ENCODE data around the gene HECTD1. TPM values are rescaled to one million over a fixed set of nuclear protein-coding genes. Genes with fewer than 3 reads are reported as not detected.

HECTD1 gene
- total RNA-seq, 2 experiments from 2014 or later: 97.2 to 110 TPM

- ChIA-PET CTCF (interaction anchor here (2.9 kb wide), 1 partner anchor 26 kb away, joined by 12 read pairs; the partner anchor contains the start of gene HECTD1), POLR2A (interaction anchor here (0.6 kb wide), 1 partner anchor 22 kb away, joined by 5 read pairs; no protein-coding TSS in a partner anchor)
- no peak for DNase-seq
- Mint-ChIP-seq H3K27ac (peak overlapping the region; percentile 19), H3K4me1 (no peaks in the 10 kb centered on the region), H3K36me3 (ENCODE audit: low read depth) (peaks cover 17% of the 10 kb centered on the region), H3K4me3 (no peak overlapping the region), H3K9me3 (no peaks in the 10 kb centered on the region), H3K27me3 (no peaks in the 10 kb centered on the region)
Observed at GRCh38 chr14:31181271-31181670, 26.3 kb downstream of the HECTD1 start.

- POLR2A ChIA-PET: no interaction called here
- H3K27ac Mint-ChIP-seq: no peak overlapping the region
- H3K27me3 Mint-ChIP-seq: no peaks in the 10 kb centered on the region
- H3K4me1 Mint-ChIP-seq: no peaks in the 10 kb centered on the region
- peaks cover 14% of the 10 kb centered on the region for H3K36me3 Mint-ChIP-seq (ENCODE audit: low read depth)
- no peak for DNase-seq
- H3K4me3 Mint-ChIP-seq: no peak overlapping the region
- CTCF ChIA-PET: interaction anchor here (2.9 kb wide), 1 partner anchor 27 kb away, joined by 12 read pairs; the partner anchor contains the start of gene HECTD1
- H3K9me3 Mint-ChIP-seq: no peaks in the 10 kb centered on the region
Observed at GRCh38 chr14:31180299-31181051, 27.1 kb downstream of the HECTD1 start.

- CTCF ChIA-PET: no interaction called here
- no peak overlapping the region for H3K4me3 Mint-ChIP-seq
- H3K27me3 Mint-ChIP-seq: no peaks in the 10 kb centered on the region
- POLR2A ChIA-PET: no interaction called here
- DNase-seq: no peak
- peaks cover 40% of the 10 kb centered on the region for H3K36me3 Mint-ChIP-seq (ENCODE audit: low read depth)
- no peak overlapping the region for H3K27ac Mint-ChIP-seq
- H3K9me3 Mint-ChIP-seq: no peaks in the 10 kb centered on the region
- H3K4me1 Mint-ChIP-seq: no peaks in the 10 kb centered on the region
Observed at GRCh38 chr14:31174433-31174832, 33.2 kb downstream of the HECTD1 start.

- ChIA-PET POLR2A (no interaction called here), CTCF (interaction anchor here (0.6 to 1.1 kb wide), 3 partner anchors 11 to 200 kb away, joined by 3 to 8 read pairs (median 3); no protein-coding TSS in a partner anchor)
- no peak overlapping the region for H3K27ac Mint-ChIP-seq
- peaks cover 42% of the 10 kb centered on the region for H3K36me3 Mint-ChIP-seq (ENCODE audit: low read depth)
- H3K4me3 Mint-ChIP-seq: no peak overlapping the region
- H3K4me1 Mint-ChIP-seq: no peaks in the 10 kb centered on the region
- no peaks in the 10 kb centered on the region for H3K9me3 Mint-ChIP-seq
- no peaks in the 10 kb centered on the region for H3K27me3 Mint-ChIP-seq
- no peak for DNase-seq
Observed at GRCh38 chr14:31173120-31173837, 34.3 kb downstream of the HECTD1 start.

GRCh38 chr14:31172084-31172483, 35.5 kb downstream of the HECTD1 start:
- Mint-ChIP-seq H3K36me3 (ENCODE audit: low read depth) (peaks cover 46% of the 10 kb centered on the region), H3K27ac (no peak overlapping the region), H3K27me3 (no peaks in the 10 kb centered on the region), H3K4me3 (no peak overlapping the region), H3K4me1 (no peaks in the 10 kb centered on the region), H3K9me3 (no peaks in the 10 kb centered on the region)
- ChIA-PET CTCF (no interaction called here), POLR2A (no interaction called here)
- no peak for DNase-seq

- Mint-ChIP-seq H3K4me1 (no peaks in the 10 kb centered on the region), H3K36me3 (ENCODE audit: low read depth) (peaks cover 51% of the 10 kb centered on the region), H3K27me3 (no peaks in the 10 kb centered on the region), H3K27ac (no peak overlapping the region), H3K9me3 (no peaks in the 10 kb centered on the region), H3K4me3 (no peak overlapping the region)
- POLR2A ChIA-PET: no interaction called here
- no peak for DNase-seq
- CTCF ChIA-PET: no interaction called here
Observed at GRCh38 chr14:31170411-31170810, 37.2 kb downstream of the HECTD1 start.

GRCh38 chr14:31169877-31170276, 37.7 kb downstream of the HECTD1 start:
- H3K36me3 Mint-ChIP-seq (ENCODE audit: low read depth): peaks cover 53% of the 10 kb centered on the region
- H3K27me3 Mint-ChIP-seq: no peaks in the 10 kb centered on the region
- POLR2A ChIA-PET: no interaction called here
- H3K27ac Mint-ChIP-seq: no peak overlapping the region
- H3K9me3 Mint-ChIP-seq: no peaks in the 10 kb centered on the region
- H3K4me1 Mint-ChIP-seq: no peaks in the 10 kb centered on the region
- CTCF ChIA-PET: interaction anchor here (0.6 kb wide), 1 partner anchor 44 kb away, joined by 4 read pairs; no protein-coding TSS in a partner anchor
- H3K4me3 Mint-ChIP-seq: no peak overlapping the region
- DNase-seq: no peak

GRCh38 chr14:31167032-31167431, 40.6 kb downstream of the HECTD1 start:
- no peaks in the 10 kb centered on the region for H3K27me3 Mint-ChIP-seq

GRCh38 chr14:31166271-31166561, 41.4 kb downstream of the HECTD1 start:
- H3K4me1 Mint-ChIP-seq: no peaks in the 10 kb centered on the region
- ChIA-PET POLR2A (no interaction called here), CTCF (interaction anchor here (0.6 to 1.4 kb wide), 5 partner anchors 8 to 107 kb away, joined by 3 to 5 read pairs (median 3); no protein-coding TSS in a partner anchor)
- H3K27ac Mint-ChIP-seq: no peak overlapping the region
- no peaks in the 10 kb centered on the region for H3K27me3 Mint-ChIP-seq
- peaks cover 46% of the 10 kb centered on the region for H3K36me3 Mint-ChIP-seq (ENCODE audit: low read depth)
- H3K4me3 Mint-ChIP-seq: no peak overlapping the region
- no peaks in the 10 kb centered on the region for H3K9me3 Mint-ChIP-seq
- no peak for DNase-seq

More at GRCh38 chr14:31167032-31167431, 40.6 kb downstream of the HECTD1 start:
- DNase-seq: no peak
- peaks cover 42% of the 10 kb centered on the region for H3K36me3 Mint-ChIP-seq (ENCODE audit: low read depth)
- ChIA-PET CTCF (interaction anchor here (0.9 to 1.2 kb wide), 3 partner anchors 9 to 61 kb away, joined by 3 read pairs; no protein-coding TSS in a partner anchor), POLR2A (no interaction called here)
- no peaks in the 10 kb centered on the region for H3K9me3 Mint-ChIP-seq
- no peak overlapping the region for H3K4me3 Mint-ChIP-seq
- no peaks in the 10 kb centered on the region for H3K4me1 Mint-ChIP-seq
- H3K27ac Mint-ChIP-seq: no peak overlapping the region

- Mint-ChIP-seq H3K36me3 (ENCODE audit: low read depth) (peaks cover 35% of the 10 kb centered on the region), H3K27ac (no peak overlapping the region), H3K4me3 (no peak overlapping the region), H3K9me3 (no peaks in the 10 kb centered on the region), H3K27me3 (no peaks in the 10 kb centered on the region), H3K4me1 (no peaks in the 10 kb centered on the region)
- no peak for DNase-seq
- CTCF ChIA-PET: interaction anchor here (1.2 kb wide), 1 partner anchor 15 kb away, joined by 3 read pairs; no protein-coding TSS in a partner anchor
- POLR2A ChIA-PET: no interaction called here
Observed at GRCh38 chr14:31164115-31164514, 43.5 kb downstream of the HECTD1 start.

GRCh38 chr14:31162910-31163649, 44.5 kb downstream of the HECTD1 start:
- ChIA-PET CTCF (interaction anchor here (1.0 to 1.2 kb wide), 2 partner anchors 16 to 541 kb away, joined by 3 read pairs; partner anchors contain the start of gene SCFD1), POLR2A (no interaction called here)
- no peak for DNase-seq

GRCh38 chr14:31161274-31161673, 46.3 kb downstream of the HECTD1 start:
- Mint-ChIP-seq H3K4me1 (no peaks in the 10 kb centered on the region), H3K9me3 (no peaks in the 10 kb centered on the region), H3K27ac (no peak overlapping the region), H3K4me3 (no peak overlapping the region), H3K36me3 (ENCODE audit: low read depth) (peaks cover 26% of the 10 kb centered on the region), H3K27me3 (no peaks in the 10 kb centered on the region)
- CTCF ChIA-PET: no interaction called here
- POLR2A ChIA-PET: no interaction called here
- DNase-seq: no peak

More at GRCh38 chr14:31162910-31163649, 44.5 kb downstream of the HECTD1 start:
- no peaks in the 10 kb centered on the region for H3K4me1 Mint-ChIP-seq
- H3K27ac Mint-ChIP-seq: no peak overlapping the region
- no peaks in the 10 kb centered on the region for H3K27me3 Mint-ChIP-seq
- no peak overlapping the region for H3K4me3 Mint-ChIP-seq
- no peaks in the 10 kb centered on the region for H3K9me3 Mint-ChIP-seq
- H3K36me3 Mint-ChIP-seq (ENCODE audit: low read depth): peaks cover 32% of the 10 kb centered on the region

Measured in activated CD4-positive, alpha-beta T cell treated with anti-CD3 and anti-CD28 coated beads, Interleukin-2, amount 10 ng/mL, durations not matched to agents 7 days and 5 days (primary cell).